ENCODE measurements around the gene SPOCK3. TPM values are rescaled to one million over a fixed set of nuclear protein-coding genes. Genes with fewer than 3 reads are reported as not detected.

The SPOCK3 gene
- total and polyA plus RNA-seq, 2 donors from 2014 or later, result 0.25 to 0.84 TPM

DNA sequence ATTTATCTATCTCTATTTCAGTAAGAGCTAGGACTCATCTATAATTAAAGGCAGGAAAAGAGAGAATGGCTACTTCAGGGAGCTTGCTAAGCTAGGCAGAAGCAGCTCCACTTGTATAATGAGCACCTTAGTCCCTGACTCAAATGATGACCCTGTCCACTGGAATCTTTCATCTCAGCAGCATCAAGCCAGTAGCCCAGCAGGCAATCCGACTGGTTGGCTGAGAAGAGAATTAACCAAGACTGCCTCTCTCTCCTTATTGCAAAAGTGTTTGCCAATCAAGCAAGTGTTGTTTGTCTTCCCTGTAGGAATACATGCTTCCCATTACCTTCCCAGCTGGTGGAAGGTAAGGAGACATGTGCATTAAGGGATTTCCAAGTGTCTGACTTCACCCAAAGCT is 3.9 kb upstream of the SPOCK3 start:
- H3K36me3 ChIP-seq (ENCODE audit: control insufficient read depth in 2 of 3, insufficient read depth in 3 of 3, low read length in 3 of 3), result no peaks in the 10 kb centered on the region
- no peak overlapping the region for H3K9ac ChIP-seq (ENCODE audit: low read length in 3 of 3)
- no peak for TF ChIP-seq CTCF (IDR thresholded peaks at IDR 0.05; ENCODE audit: borderline replicate concordance, extremely low read depth, insufficient read depth)
- H3K4me1 ChIP-seq (ENCODE audit: control insufficient read depth in 2 of 3, insufficient read depth in 2 of 3, low read depth in 1 of 3, low read length in 3 of 3), result no peaks in the 10 kb centered on the region
- DNase-seq (no peak), FAIRE-seq (no peak)
- intact Hi-C loops (cut with DNase I), result no loop called here
- no peak overlapping the region for H3K27ac ChIP-seq (ENCODE audit: low read depth in 2 of 2, low read length in 2 of 2)
- H3K27me3 ChIP-seq (ENCODE audit: control insufficient read depth, insufficient read depth, low read length), result no peaks in the 10 kb centered on the region
- no peak overlapping the region for H3K4me3 ChIP-seq (ENCODE audit: low read length in 3 of 3)
- no peaks in the 10 kb centered on the region for H3K9me3 ChIP-seq (ENCODE audit: control insufficient read depth in 2 of 3, insufficient read depth in 1 of 3, low read length in 3 of 3)

DNA sequence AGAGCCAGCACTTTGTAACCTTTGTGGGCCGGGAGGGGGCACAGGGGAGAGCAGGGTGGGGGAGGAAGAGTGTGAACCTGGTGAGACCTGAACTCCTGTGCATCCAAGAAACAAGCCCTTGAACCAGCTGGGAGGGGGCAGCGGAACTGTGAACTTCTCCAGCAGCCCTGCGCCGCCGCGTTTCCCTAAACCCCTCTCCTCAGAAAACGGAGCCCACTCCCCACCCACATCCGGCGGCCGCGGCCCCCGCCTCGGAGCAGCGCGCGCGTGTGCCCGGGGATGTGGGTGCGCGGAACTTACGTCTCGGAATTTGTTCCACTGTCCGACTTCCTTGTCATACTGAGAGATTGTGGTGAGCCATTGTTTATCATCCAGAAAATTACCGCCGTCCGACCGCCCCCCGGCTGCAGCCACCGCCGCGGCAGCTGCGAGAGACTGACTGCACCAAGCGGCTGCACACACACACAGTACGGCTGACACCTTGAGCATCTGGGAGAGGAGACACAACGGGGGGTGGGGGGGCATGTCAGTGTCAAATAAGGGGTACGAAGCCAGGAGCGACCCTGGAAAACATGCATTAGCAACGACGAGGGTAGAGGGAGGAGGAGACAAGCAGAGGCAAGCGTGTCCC is 494 bp downstream of the SPOCK3 start:
- DNase-seq (peak in 4 of 5 donors; percentile 48 to 73 (median 53)), FAIRE-seq (no peak)
- H3K9ac ChIP-seq (ENCODE audit: low read length in 3 of 3), result peak overlapping the region in 1 of 3 donors; percentile 55
- no peaks in the 10 kb centered on the region for H3K9me3 ChIP-seq (ENCODE audit: control insufficient read depth in 2 of 3, insufficient read depth in 1 of 3, low read length in 3 of 3)
- H3K4me3 ChIP-seq (ENCODE audit: low read length in 3 of 3), result peak overlapping the region in 2 of 3 donors; percentile 32 to 76
- no peaks in the 10 kb centered on the region for H3K4me1 ChIP-seq (ENCODE audit: control insufficient read depth in 2 of 3, insufficient read depth in 2 of 3, low read depth in 1 of 3, low read length in 3 of 3)
- TF ChIP-seq CTCF (IDR thresholded peaks at IDR 0.05; ENCODE audit: borderline replicate concordance, extremely low read depth, insufficient read depth), result no peak
- H3K27me3 ChIP-seq (ENCODE audit: control insufficient read depth, insufficient read depth, low read length), result no peaks in the 10 kb centered on the region
- intact Hi-C loops (cut with DNase I), result no loop called here
- no peak overlapping the region for H3K27ac ChIP-seq (ENCODE audit: low read depth in 2 of 2, low read length in 2 of 2)
- no peaks in the 10 kb centered on the region for H3K36me3 ChIP-seq (ENCODE audit: control insufficient read depth in 2 of 3, insufficient read depth in 3 of 3, low read length in 3 of 3)

DNA sequence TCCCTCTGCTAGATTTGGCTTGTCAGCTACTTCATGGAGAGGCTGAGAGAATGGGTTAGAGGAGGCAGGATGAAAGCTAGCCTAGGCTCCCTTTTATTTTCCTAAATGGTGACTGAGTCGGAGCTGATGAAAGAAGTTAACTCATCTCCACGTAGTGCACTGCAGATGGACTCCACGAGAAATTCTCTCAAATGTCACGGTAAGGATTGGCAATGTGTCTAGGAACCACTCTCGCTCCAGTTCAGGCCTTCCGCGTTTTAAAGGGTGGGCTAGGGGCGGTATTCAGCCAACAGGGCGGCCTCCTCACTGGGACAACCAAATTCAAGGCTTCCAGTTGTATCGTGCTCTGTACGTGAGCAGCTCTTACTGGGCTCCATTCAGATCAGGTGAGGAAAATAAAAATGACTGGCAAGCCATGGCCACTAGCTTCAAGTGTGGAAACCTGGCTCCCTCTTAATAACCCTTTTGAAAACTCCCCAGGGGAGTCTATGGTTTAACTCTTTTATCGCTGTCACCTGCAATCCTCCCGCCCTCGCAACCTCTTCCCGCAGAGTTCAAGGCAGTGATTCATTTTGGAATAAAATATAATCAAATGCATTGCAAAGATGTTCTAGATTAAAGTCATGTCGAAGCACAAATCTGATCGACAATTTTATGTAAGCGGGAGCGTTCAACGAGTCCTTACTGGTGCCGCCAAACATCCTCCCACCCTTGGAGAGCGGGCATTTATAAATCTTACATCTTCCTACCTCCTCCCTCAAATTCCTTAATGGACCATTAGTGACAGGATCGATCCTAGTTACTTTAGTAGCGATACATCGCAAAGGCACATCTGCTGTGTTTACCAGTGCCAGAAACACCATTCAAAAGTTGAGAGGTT is 1.2 kb downstream of the SPOCK3 start:
- FAIRE-seq (no peak), DNase-seq (peak in 4 of 5 donors; percentile 10 to 35 (median 24))
- Histone ChIP-seq H3K4me3 (ENCODE audit: low read length in 3 of 3) (peak overlapping the region in 1 of 3 donors; percentile 76), H3K9ac (ENCODE audit: low read length in 3 of 3) (peak overlapping the region in 1 of 3 donors; percentile 55), H3K27me3 (ENCODE audit: control insufficient read depth, insufficient read depth, low read length) (no peaks in the 10 kb centered on the region), H3K27ac (ENCODE audit: low read depth in 2 of 2, low read length in 2 of 2) (no peak overlapping the region), H3K4me1 (ENCODE audit: control insufficient read depth in 2 of 3, insufficient read depth in 2 of 3, low read depth in 1 of 3, low read length in 3 of 3) (no peaks in the 10 kb centered on the region), H3K9me3 (ENCODE audit: control insufficient read depth in 2 of 3, insufficient read depth in 1 of 3, low read length in 3 of 3) (no peaks in the 10 kb centered on the region), H3K36me3 (ENCODE audit: control insufficient read depth in 2 of 3, insufficient read depth in 3 of 3, low read length in 3 of 3) (no peaks in the 10 kb centered on the region)
- no peak for TF ChIP-seq CTCF (IDR thresholded peaks at IDR 0.05; ENCODE audit: borderline replicate concordance, extremely low read depth, insufficient read depth)
- intact Hi-C loops (cut with DNase I), result no loop called here

Measured in kidney (tissue), 14 donors.